Measurements from ENCODE around the gene RYK.

DNA sequence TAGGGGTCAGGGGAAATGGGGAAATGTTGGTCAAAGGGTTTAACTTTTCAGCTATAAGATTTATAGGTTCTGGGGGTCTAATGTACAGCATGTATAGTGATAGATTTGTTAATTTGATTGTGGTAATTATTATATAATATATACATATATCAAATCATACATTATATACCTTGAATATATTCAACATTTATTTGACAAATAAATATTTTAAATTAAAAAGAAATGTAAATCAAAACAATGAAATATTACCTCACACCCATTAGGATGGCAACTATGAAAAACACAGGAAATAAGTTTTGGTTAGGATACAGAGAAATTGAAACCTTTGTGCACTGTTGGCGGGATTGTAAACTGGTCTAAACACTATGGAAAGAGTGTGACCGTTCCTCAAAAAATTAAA is 135.9 kb downstream of the RYK start:
- TF ChIP-seq, protein P1, sequence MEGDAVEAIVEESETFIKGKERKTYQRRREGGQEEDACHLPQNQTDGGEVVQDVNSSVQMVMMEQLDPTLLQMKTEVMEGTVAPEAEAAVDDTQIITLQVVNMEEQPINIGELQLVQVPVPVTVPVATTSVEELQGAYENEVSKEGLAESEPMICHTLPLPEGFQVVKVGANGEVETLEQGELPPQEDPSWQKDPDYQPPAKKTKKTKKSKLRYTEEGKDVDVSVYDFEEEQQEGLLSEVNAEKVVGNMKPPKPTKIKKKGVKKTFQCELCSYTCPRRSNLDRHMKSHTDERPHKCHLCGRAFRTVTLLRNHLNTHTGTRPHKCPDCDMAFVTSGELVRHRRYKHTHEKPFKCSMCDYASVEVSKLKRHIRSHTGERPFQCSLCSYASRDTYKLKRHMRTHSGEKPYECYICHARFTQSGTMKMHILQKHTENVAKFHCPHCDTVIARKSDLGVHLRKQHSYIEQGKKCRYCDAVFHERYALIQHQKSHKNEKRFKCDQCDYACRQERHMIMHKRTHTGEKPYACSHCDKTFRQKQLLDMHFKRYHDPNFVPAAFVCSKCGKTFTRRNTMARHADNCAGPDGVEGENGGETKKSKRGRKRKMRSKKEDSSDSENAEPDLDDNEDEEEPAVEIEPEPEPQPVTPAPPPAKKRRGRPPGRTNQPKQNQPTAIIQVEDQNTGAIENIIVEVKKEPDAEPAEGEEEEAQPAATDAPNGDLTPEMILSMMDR (IDR thresholded peaks at IDR 0.05) = no peak
- TF ChIP-seq NR3C1 (IDR thresholded peaks at IDR 0.05) = no peak
- no peak for TF ChIP-seq EP300 (IDR thresholded peaks at IDR 0.05)
- no peak for TF ChIP-seq MAZ (IDR thresholded peaks at IDR 0.05; ENCODE audit: borderline replicate concordance, low read depth, low read length)
- no peak for TF ChIP-seq RAD21 (conservative IDR thresholded peaks at IDR 0.05 in 1 of 2, IDR thresholded peaks at IDR 0.05 in 1 of 2)
- no peak for TF ChIP-seq RNF2 (IDR thresholded peaks at IDR 0.05; ENCODE audit: borderline replicate concordance, low read depth)
- no peak for TF ChIP-seq HDAC2 (IDR thresholded peaks at IDR 0.05)
- TF ChIP-seq, protein P2, sequence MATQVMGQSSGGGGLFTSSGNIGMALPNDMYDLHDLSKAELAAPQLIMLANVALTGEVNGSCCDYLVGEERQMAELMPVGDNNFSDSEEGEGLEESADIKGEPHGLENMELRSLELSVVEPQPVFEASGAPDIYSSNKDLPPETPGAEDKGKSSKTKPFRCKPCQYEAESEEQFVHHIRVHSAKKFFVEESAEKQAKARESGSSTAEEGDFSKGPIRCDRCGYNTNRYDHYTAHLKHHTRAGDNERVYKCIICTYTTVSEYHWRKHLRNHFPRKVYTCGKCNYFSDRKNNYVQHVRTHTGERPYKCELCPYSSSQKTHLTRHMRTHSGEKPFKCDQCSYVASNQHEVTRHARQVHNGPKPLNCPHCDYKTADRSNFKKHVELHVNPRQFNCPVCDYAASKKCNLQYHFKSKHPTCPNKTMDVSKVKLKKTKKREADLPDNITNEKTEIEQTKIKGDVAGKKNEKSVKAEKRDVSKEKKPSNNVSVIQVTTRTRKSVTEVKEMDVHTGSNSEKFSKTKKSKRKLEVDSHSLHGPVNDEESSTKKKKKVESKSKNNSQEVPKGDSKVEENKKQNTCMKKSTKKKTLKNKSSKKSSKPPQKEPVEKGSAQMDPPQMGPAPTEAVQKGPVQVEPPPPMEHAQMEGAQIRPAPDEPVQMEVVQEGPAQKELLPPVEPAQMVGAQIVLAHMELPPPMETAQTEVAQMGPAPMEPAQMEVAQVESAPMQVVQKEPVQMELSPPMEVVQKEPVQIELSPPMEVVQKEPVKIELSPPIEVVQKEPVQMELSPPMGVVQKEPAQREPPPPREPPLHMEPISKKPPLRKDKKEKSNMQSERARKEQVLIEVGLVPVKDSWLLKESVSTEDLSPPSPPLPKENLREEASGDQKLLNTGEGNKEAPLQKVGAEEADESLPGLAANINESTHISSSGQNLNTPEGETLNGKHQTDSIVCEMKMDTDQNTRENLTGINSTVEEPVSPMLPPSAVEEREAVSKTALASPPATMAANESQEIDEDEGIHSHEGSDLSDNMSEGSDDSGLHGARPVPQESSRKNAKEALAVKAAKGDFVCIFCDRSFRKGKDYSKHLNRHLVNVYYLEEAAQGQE (IDR thresholded peaks at IDR 0.05) = no peak
- no peak for TF ChIP-seq CBX8 (IDR thresholded peaks at IDR 0.05)
- no peak for TF ChIP-seq POLR2A (IDR thresholded peaks at IDR 0.05; ENCODE audit: low read length)
- no peak for TF ChIP-seq CHD2 (IDR thresholded peaks at IDR 0.05; ENCODE audit: low read length, partially characterized antibody)
- TF ChIP-seq SMC3 (IDR thresholded peaks at IDR 0.05) = no peak
- TF ChIP-seq TFCP2L1 (CRISPR knock-in tag; IDR thresholded peaks at IDR 0.05) = no peak

Measured in A549 (cell line).